Measurements from ENCODE around the gene JAKMIP1.

The JAKMIP1 gene

GRCh38 chr4:6198278-6198677 lies 2.1 kb downstream of the JAKMIP1 start:
- TF ChIP-seq ZNF384 (IDR thresholded peaks at IDR 0.05) (no peak), FOXK2 (IDR thresholded peaks at IDR 0.05) (no peak), ARNT (IDR thresholded peaks at IDR 0.05) (no peak), ELF4 (IDR thresholded peaks at IDR 0.05) (no peak), FOXA1 (IDR thresholded peaks at IDR 0.05) (no peak), SUZ12 (IDR thresholded peaks at IDR 0.05) (no peak), BHLHE40 (IDR thresholded peaks at IDR 0.05; ENCODE audit: borderline replicate concordance) (no peak), CTBP1 (IDR thresholded peaks at IDR 0.05; ENCODE audit: borderline replicate concordance) (no peak), SP1 (IDR thresholded peaks at IDR 0.05) (no peak), LEF1 (IDR thresholded peaks at IDR 0.05; ENCODE audit: borderline replicate concordance) (no peak), FOXM1 (IDR thresholded peaks at IDR 0.05; ENCODE audit: borderline replicate concordance) (no peak)
- ChIA-PET POLR2A (no interaction called here), CTCF (interaction anchor here (0.7 to 1.6 kb wide), 2 partner anchors 56 to 200 kb away, joined by 3 to 4 read pairs; no protein-coding TSS in a partner anchor)
- no peak for DNase-seq (ENCODE audit: extremely low spot score)

GRCh38 chr4:6197433-6198174 lies 2.7 kb downstream of the JAKMIP1 start:
- POLR2A ChIA-PET, result no interaction called here

GRCh38 chr4:6196871-6197270 lies 3.5 kb downstream of the JAKMIP1 start:
- POLR2A ChIA-PET, result no interaction called here
- no peak for DNase-seq (ENCODE audit: extremely low spot score)
- CTCF ChIA-PET, result no interaction called here
- TF ChIP-seq TARDBP (IDR thresholded peaks at IDR 0.05) (no peak), ELF4 (IDR thresholded peaks at IDR 0.05) (no peak), SUZ12 (IDR thresholded peaks at IDR 0.05) (no peak), BHLHE40 (IDR thresholded peaks at IDR 0.05; ENCODE audit: borderline replicate concordance) (no peak), SP1 (IDR thresholded peaks at IDR 0.05) (no peak), FOXK2 (IDR thresholded peaks at IDR 0.05) (no peak), FOXM1 (IDR thresholded peaks at IDR 0.05; ENCODE audit: borderline replicate concordance) (no peak), PKNOX1 (IDR thresholded peaks at IDR 0.05) (no peak), LEF1 (IDR thresholded peaks at IDR 0.05; ENCODE audit: borderline replicate concordance) (no peak), NFRKB (IDR thresholded peaks at IDR 0.05) (no peak), HDGF (IDR thresholded peaks at IDR 0.05; ENCODE audit: borderline replicate concordance) (no peak), CTBP1 (IDR thresholded peaks at IDR 0.05; ENCODE audit: borderline replicate concordance) (no peak)

More at GRCh38 chr4:6197433-6198174, 2.7 kb downstream of the JAKMIP1 start:
- CTCF ChIA-PET, result no interaction called here
- no peak for TF ChIP-seq TARDBP (IDR thresholded peaks at IDR 0.05)
- DNase-seq (ENCODE audit: extremely low spot score), result no peak

- POLR2A ChIA-PET, result no interaction called here
- no peak for DNase-seq (ENCODE audit: extremely low spot score)
- CTCF ChIA-PET, result no interaction called here
- no peak for TF ChIP-seq ZNF384 (IDR thresholded peaks at IDR 0.05)
- no peak for TF ChIP-seq SUZ12 (IDR thresholded peaks at IDR 0.05)
- TF ChIP-seq L3MBTL2 (conservative IDR thresholded peaks at IDR 0.05), result no peak
- no peak for TF ChIP-seq LEF1 (IDR thresholded peaks at IDR 0.05; ENCODE audit: borderline replicate concordance)
- no peak for TF ChIP-seq FOXM1 (IDR thresholded peaks at IDR 0.05; ENCODE audit: borderline replicate concordance)
- TF ChIP-seq ARNT (IDR thresholded peaks at IDR 0.05), result no peak
- no peak for TF ChIP-seq NFRKB (IDR thresholded peaks at IDR 0.05)
- no peak for TF ChIP-seq HDGF (IDR thresholded peaks at IDR 0.05; ENCODE audit: borderline replicate concordance)
- TF ChIP-seq CTBP1 (IDR thresholded peaks at IDR 0.05; ENCODE audit: borderline replicate concordance), result no peak
- no peak for TF ChIP-seq SP1 (IDR thresholded peaks at IDR 0.05)
- TF ChIP-seq TARDBP (IDR thresholded peaks at IDR 0.05), result no peak
- no peak for TF ChIP-seq PKNOX1 (IDR thresholded peaks at IDR 0.05)
- no peak for TF ChIP-seq FOXA1 (IDR thresholded peaks at IDR 0.05)
- TF ChIP-seq BHLHE40 (IDR thresholded peaks at IDR 0.05; ENCODE audit: borderline replicate concordance), result no peak
- TF ChIP-seq ELF4 (IDR thresholded peaks at IDR 0.05), result no peak
- TF ChIP-seq FOXK2 (IDR thresholded peaks at IDR 0.05), result no peak
Observed at GRCh38 chr4:6196324-6196723, 4.0 kb downstream of the JAKMIP1 start.

- ChIA-PET POLR2A (no interaction called here), CTCF (no interaction called here)
Observed at GRCh38 chr4:6195602-6196319, 4.6 kb downstream of the JAKMIP1 start.

More at GRCh38 chr4:6195602-6196319, 4.6 kb downstream of the JAKMIP1 start:
- TF ChIP-seq FOXA1 (IDR thresholded peaks at IDR 0.05) (no peak), SP1 (IDR thresholded peaks at IDR 0.05) (no peak), LEF1 (IDR thresholded peaks at IDR 0.05; ENCODE audit: borderline replicate concordance) (no peak), CTBP1 (IDR thresholded peaks at IDR 0.05; ENCODE audit: borderline replicate concordance) (no peak), PKNOX1 (IDR thresholded peaks at IDR 0.05) (no peak), ARNT (IDR thresholded peaks at IDR 0.05) (no peak), NFRKB (IDR thresholded peaks at IDR 0.05) (no peak), SUZ12 (IDR thresholded peaks at IDR 0.05) (no peak), HDGF (IDR thresholded peaks at IDR 0.05; ENCODE audit: borderline replicate concordance) (no peak)
- no peak for DNase-seq (ENCODE audit: extremely low spot score)
